ENCODE measurements around the gene PTPRN2. TPM values are rescaled to one million over a fixed set of nuclear protein-coding genes. Genes with fewer than 3 reads are reported as not detected.
A peak's percentile ranks its signal among the peaks of the same experiment; 100 is the strongest.
"Not testable (repeated sequence)": the region's sequence is repeated elsewhere in the genome, so short reads cannot be mapped to it uniquely, and the experiment has no call there.

The PTPRN2 gene
- total RNA-seq, 8 experiments from 2014 or later = 0.10 to 19.7 (median 10.8) TPM; not detected in 1

GRCh38 chr7:157594306-157594705, 993.3 kb downstream of the PTPRN2 start:
- WGBS, 10 experiments = 50 to 100% (median 79%) methylated on average over 1 to 3 of the region's 26 CpGs; no CpG with 5 or more reads in 6 of the 10 experiments
- Histone ChIP-seq H3K27ac (no peak overlapping the region), H3K4me1 (replicated peaks in 1 of 2) (peaks cover 8 to 19% of the 10 kb centered on the region in 2 donors), H3K4me3 (no peak overlapping the region)
- in situ Hi-C loops (cut with MboI; ENCODE audit: low pct_unique_long_range_greater_than_20kb in 2 of 9, low sequenced_read_pairs in 9 of 9, unreplicated experiment in 9 of 9) = no loop called here
- ATAC-seq (replicated peaks in 6 of 8) = no peak

GRCh38 chr7:157593541-157593940, 994.1 kb downstream of the PTPRN2 start:
- WGBS, 10 experiments = 80 to 100% methylated on average over 1 to 4 of the region's 14 CpGs; no CpG with 5 or more reads in 8 of the 10 experiments
- Histone ChIP-seq H3K4me3 (no peak overlapping the region), H3K27ac (no peak overlapping the region), H3K4me1 (replicated peaks in 1 of 2) (peaks cover 8 to 19% of the 10 kb centered on the region in 2 donors)
- in situ Hi-C loops (cut with MboI; ENCODE audit: low pct_unique_long_range_greater_than_20kb in 2 of 9, low sequenced_read_pairs in 9 of 9, unreplicated experiment in 9 of 9) = no loop called here
- no peak for ATAC-seq (replicated peaks in 6 of 8)

GRCh38 chr7:157592636-157593320, 994.8 kb downstream of the PTPRN2 start:
- H3K4me1 ChIP-seq (replicated peaks in 1 of 2) = peaks cover 7 to 18% of the 10 kb centered on the region in 2 donors
- H3K27ac ChIP-seq; ATAC-seq (replicated peaks in 6 of 8); H3K4me3 ChIP-seq; in situ Hi-C loops (cut with MboI; ENCODE audit: low pct_unique_long_range_greater_than_20kb in 2 of 9, low sequenced_read_pairs in 9 of 9, unreplicated experiment in 9 of 9): not testable (repeated sequence)
- WGBS, 10 experiments = 33 to 100% (median 70%) methylated on average over 2 to 13 of the region's 31 CpGs; no CpG with 5 or more reads in 4 of the 10 experiments

- peaks cover 0 to 14% of the 10 kb centered on the region in 2 donors for H3K4me1 ChIP-seq (replicated peaks in 1 of 2)
- ATAC-seq (replicated peaks in 6 of 8) = no peak
- no peak overlapping the region for H3K4me3 ChIP-seq
- WGBS, 10 experiments = 17 to 50% (median 29%) methylated on average over 1 to 6 of the region's 13 CpGs; no CpG with 5 or more reads in 7 of the 10 experiments
- no peak overlapping the region for H3K27ac ChIP-seq
- in situ Hi-C loops (cut with MboI; ENCODE audit: low pct_unique_long_range_greater_than_20kb in 2 of 9, low sequenced_read_pairs in 9 of 9, unreplicated experiment in 9 of 9) = no loop called here
These were observed 997.1 kb downstream of the PTPRN2 start for GRCh38 chr7:157590526-157590925.

GRCh38 chr7:157589680-157590079, 997.9 kb downstream of the PTPRN2 start:
- in situ Hi-C loops (cut with MboI; ENCODE audit: low pct_unique_long_range_greater_than_20kb in 2 of 9, low sequenced_read_pairs in 9 of 9, unreplicated experiment in 9 of 9) = no loop called here
- H3K4me3 ChIP-seq = no peak overlapping the region
- peaks cover 0 to 23% of the 10 kb centered on the region in 2 donors for H3K4me1 ChIP-seq (replicated peaks in 1 of 2)
- H3K27ac ChIP-seq = no peak overlapping the region
- WGBS, 10 experiments = 1 to 100% (median 43%) methylated on average over 1 to 11 of the region's 11 CpGs
- no peak for ATAC-seq (replicated peaks in 6 of 8)

GRCh38 chr7:157587805-157588560, 999.6 kb downstream of the PTPRN2 start:
- in situ Hi-C loops (cut with MboI; ENCODE audit: low pct_unique_long_range_greater_than_20kb in 2 of 9, low sequenced_read_pairs in 9 of 9, unreplicated experiment in 9 of 9) = no loop called here
- 17 to 87% (median 66%) methylated on average over 2 to 11 of the region's 34 CpGs; no CpG with 5 or more reads in 3 of the 10 experiments for WGBS, 10 experiments
- peaks cover 0 to 28% of the 10 kb centered on the region in 2 donors for H3K4me1 ChIP-seq (replicated peaks in 1 of 2)
- no peak for ATAC-seq (replicated peaks in 6 of 8)
- H3K27ac ChIP-seq = no peak overlapping the region
- H3K4me3 ChIP-seq = no peak overlapping the region

- in situ Hi-C loops (cut with MboI; ENCODE audit: low pct_unique_long_range_greater_than_20kb in 2 of 9, low sequenced_read_pairs in 9 of 9, unreplicated experiment in 9 of 9) = no loop called here
- ATAC-seq (replicated peaks in 6 of 8) = no peak
These were observed 1000.4 kb downstream of the PTPRN2 start for GRCh38 chr7:157587051-157587804.

GRCh38 chr7:157586426-157586955, 1001.1 kb downstream of the PTPRN2 start:
- H3K4me3 ChIP-seq = no peak overlapping the region
- 0 to 92% (median 54%) methylated on average over 1 to 7 of the region's 15 CpGs; no CpG with 5 or more reads in 5 of the 10 experiments for WGBS, 10 experiments
- H3K4me1 ChIP-seq (replicated peaks in 1 of 2) = peaks cover 0 to 30% of the 10 kb centered on the region in 2 donors
- in situ Hi-C loops (cut with MboI; ENCODE audit: low pct_unique_long_range_greater_than_20kb in 2 of 9, low sequenced_read_pairs in 9 of 9, unreplicated experiment in 9 of 9) = no loop called here
- no peak for ATAC-seq (replicated peaks in 6 of 8)
- no peak overlapping the region for H3K27ac ChIP-seq

More at GRCh38 chr7:157587051-157587804, 1000.4 kb downstream of the PTPRN2 start:
- Histone ChIP-seq H3K4me1 (replicated peaks in 1 of 2) (peaks cover 0 to 28% of the 10 kb centered on the region in 2 donors), H3K27ac (no peak overlapping the region), H3K4me3 (no peak overlapping the region)
- 0 to 87% (median 54%) methylated on average over 1 to 8 of the region's 12 CpGs; no CpG with 5 or more reads in 2 of the 10 experiments for WGBS, 10 experiments

- Histone ChIP-seq H3K4me3 (no peak overlapping the region), H3K27ac (peak overlapping the region in 1 of 2 donors; percentile 33), H3K4me1 (replicated peaks in 1 of 2) (peaks cover 0 to 30% of the 10 kb centered on the region in 2 donors)
- WGBS, 10 experiments = 0 to 100% (median 67%) methylated on average over 1 to 11 of the region's 21 CpGs; no CpG with 5 or more reads in 1 of the 10 experiments
- peak in 1 of 8 experiments; percentile 15 for ATAC-seq (replicated peaks in 6 of 8)
- in situ Hi-C loops (cut with MboI; ENCODE audit: low pct_unique_long_range_greater_than_20kb in 2 of 9, low sequenced_read_pairs in 9 of 9, unreplicated experiment in 9 of 9) = no loop called here
These were observed 1002.3 kb downstream of the PTPRN2 start for GRCh38 chr7:157585113-157585861.

GRCh38 chr7:157584420-157584819, 1003.2 kb downstream of the PTPRN2 start:
- in situ Hi-C loops (cut with MboI; ENCODE audit: low pct_unique_long_range_greater_than_20kb in 2 of 9, low sequenced_read_pairs in 9 of 9, unreplicated experiment in 9 of 9) = no loop called here
- 20 to 92% (median 47%) methylated on average over 1 to 9 of the region's 9 CpGs; no CpG with 5 or more reads in 1 of the 10 experiments for WGBS, 10 experiments
- peak in 1 of 8 experiments; percentile 39 for ATAC-seq (replicated peaks in 6 of 8)
- Histone ChIP-seq H3K4me1 (replicated peaks in 1 of 2) (peaks cover 0 to 38% of the 10 kb centered on the region in 2 donors), H3K4me3 (no peak overlapping the region), H3K27ac (peak overlapping the region in 1 of 2 donors; percentile 33)

- peaks cover 0 to 54% of the 10 kb centered on the region in 2 donors for H3K4me1 ChIP-seq (replicated peaks in 1 of 2)
- in situ Hi-C loops (cut with MboI; ENCODE audit: low pct_unique_long_range_greater_than_20kb in 2 of 9, low sequenced_read_pairs in 9 of 9, unreplicated experiment in 9 of 9) = no loop called here
- ATAC-seq (replicated peaks in 6 of 8) = no peak
- no peak overlapping the region for H3K27ac ChIP-seq
- 30 to 61% (median 48%) methylated on average over 2 to 9 of the region's 15 CpGs; no CpG with 5 or more reads in 4 of the 10 experiments for WGBS, 10 experiments
- H3K4me3 ChIP-seq = no peak overlapping the region
These were observed 1005.9 kb downstream of the PTPRN2 start for GRCh38 chr7:157581740-157582139.

- H3K4me1 ChIP-seq (replicated peaks in 1 of 2) = peaks cover 0 to 47% of the 10 kb centered on the region in 2 donors
- H3K4me3 ChIP-seq = no peak overlapping the region
- ATAC-seq (replicated peaks in 6 of 8) = no peak
- H3K27ac ChIP-seq = no peak overlapping the region
- 25 to 100% (median 35%) methylated on average over 1 to 3 of the region's 10 CpGs; no CpG with 5 or more reads in 6 of the 10 experiments for WGBS, 10 experiments
- in situ Hi-C loops (cut with MboI; ENCODE audit: low pct_unique_long_range_greater_than_20kb in 2 of 9, low sequenced_read_pairs in 9 of 9, unreplicated experiment in 9 of 9) = no loop called here
These were observed 1007.3 kb downstream of the PTPRN2 start for GRCh38 chr7:157580324-157580723.
